Measurements from ENCODE around the gene SERPINA12. TPM values are rescaled to one million over a fixed set of nuclear protein-coding genes. Genes with fewer than 3 reads are reported as not detected.
"Not testable (repeated sequence)": the region's sequence is repeated elsewhere in the genome, so short reads cannot be mapped to it uniquely, and the experiment has no call there.

The SERPINA12 gene
- polyA plus RNA-seq, 4 donors = 0.30 to 0.77 (median 0.48) TPM

- DNase-seq (ENCODE audit: low read depth in 4 of 4, low spot score in 2 of 4) = no peak
Measured at GRCh38 chr14:94498215-94498614, 11.1 kb downstream of the SERPINA12 start.

DNA sequence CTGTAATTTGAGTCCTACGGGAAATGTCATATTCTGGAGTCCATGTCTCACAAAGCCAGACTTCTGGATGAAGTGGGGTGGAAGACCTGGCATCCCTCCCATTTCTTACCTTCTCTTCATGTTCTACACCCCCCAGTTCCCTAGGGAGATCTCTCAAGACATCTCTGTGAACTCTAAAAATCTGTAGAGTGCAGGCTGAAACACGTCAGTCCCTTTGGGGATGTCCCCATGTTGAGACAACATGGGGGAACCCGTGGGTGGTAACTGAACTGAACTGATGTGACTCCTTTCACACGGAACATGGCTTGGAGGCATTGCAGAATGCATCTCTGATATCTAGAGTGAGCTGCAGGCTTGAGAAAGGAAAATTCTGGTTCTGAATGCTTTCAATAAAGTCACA, 15.2 kb downstream of the SERPINA12 start:
- no peak for DNase-seq (ENCODE audit: low read depth in 4 of 4, low spot score in 2 of 4)

- DNase-seq (ENCODE audit: low read depth in 4 of 4, low spot score in 2 of 4) = no peak
Measured at GRCh38 chr14:94491511-94491910, 17.8 kb downstream of the SERPINA12 start.

GRCh38 chr14:94489336-94489735, 19.9 kb downstream of the SERPINA12 start:
- no peak for DNase-seq (ENCODE audit: low read depth in 4 of 4, low spot score in 2 of 4)

- no peak for DNase-seq (ENCODE audit: low read depth in 4 of 4, low spot score in 2 of 4)
Measured at GRCh38 chr14:94486883-94487282, 22.4 kb downstream of the SERPINA12 start.

GRCh38 chr14:94485944-94486841, 23.1 kb downstream of the SERPINA12 start:
- DNase-seq (ENCODE audit: low read depth in 4 of 4, low spot score in 2 of 4) = peak; percentile 27 to 35 (median 30)

- DNase-seq (ENCODE audit: low read depth in 4 of 4, low spot score in 2 of 4) = no peak
Measured at GRCh38 chr14:94484481-94484880, 24.8 kb downstream of the SERPINA12 start.

- no peak for DNase-seq (ENCODE audit: low read depth in 4 of 4, low spot score in 2 of 4)
Measured at GRCh38 chr14:94483729-94484275, 25.5 kb downstream of the SERPINA12 start.

DNA sequence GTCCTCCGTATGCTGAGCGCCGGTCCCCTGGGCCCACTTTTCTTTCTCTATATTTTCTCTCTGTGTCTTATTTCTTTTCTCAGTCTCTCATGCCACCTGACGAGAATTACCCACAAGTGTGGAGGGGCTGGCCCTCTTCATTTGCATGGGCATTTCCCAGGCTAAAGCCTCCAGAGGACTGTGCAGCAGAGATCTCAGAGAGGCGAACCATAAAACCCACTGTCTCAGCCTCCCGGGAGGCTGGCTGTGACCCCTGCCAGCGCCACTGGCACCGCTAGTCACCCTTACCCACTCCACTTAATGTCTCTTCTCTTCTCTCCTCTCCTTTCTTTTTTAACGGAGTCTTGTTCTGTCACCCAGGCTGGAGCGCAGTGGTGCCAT, 26.2 kb downstream of the SERPINA12 start:
- DNase-seq (ENCODE audit: low read depth in 4 of 4, low spot score in 2 of 4) = no peak

GRCh38 chr14:94482132-94483070, 26.9 kb downstream of the SERPINA12 start:
- not testable (repeated sequence) for DNase-seq (ENCODE audit: low read depth in 4 of 4, low spot score in 2 of 4)

- no peak for DNase-seq (ENCODE audit: low read depth in 4 of 4, low spot score in 2 of 4)
Measured at GRCh38 chr14:94481468-94482131, 27.7 kb downstream of the SERPINA12 start.

- peak in 2 of 4 donors; percentile 17 to 27 for DNase-seq (ENCODE audit: low read depth in 4 of 4, low spot score in 2 of 4)
Measured at GRCh38 chr14:94480809-94481208, 28.5 kb downstream of the SERPINA12 start.

GRCh38 chr14:94478420-94478819, 30.8 kb downstream of the SERPINA12 start:
- DNase-seq (ENCODE audit: low read depth in 4 of 4, low spot score in 2 of 4) = no peak

- DNase-seq (ENCODE audit: low read depth in 4 of 4, low spot score in 2 of 4) = no peak
Measured at GRCh38 chr14:94476023-94476422, 33.2 kb downstream of the SERPINA12 start, which contains the start of gene SERPINA9. Gene SERPINA9 (minus strand): TSS chr14:94476197. CDS start chr14:94469840, 6,357 bp downstream.

DNA sequence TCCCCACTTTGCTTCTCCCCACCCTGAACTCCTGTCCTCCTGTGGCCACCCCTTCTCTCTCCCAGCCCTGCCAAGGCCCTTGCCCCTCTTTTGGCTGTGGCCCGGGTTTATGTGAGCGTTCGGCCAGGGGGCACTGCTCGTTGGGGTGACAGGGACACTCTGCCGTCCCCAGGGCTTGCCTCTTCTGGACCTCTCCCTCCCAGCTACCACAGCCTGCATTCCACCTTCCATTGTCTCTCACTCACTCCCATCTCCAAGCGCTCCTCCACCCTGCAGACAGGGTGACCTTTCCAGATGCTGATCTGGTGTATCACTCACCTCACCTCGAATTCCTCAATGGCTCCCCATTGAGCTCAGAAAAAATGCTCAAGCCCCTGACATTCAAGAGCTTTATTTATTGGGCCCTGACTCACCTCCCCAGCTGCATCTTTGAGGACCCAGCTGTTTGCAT, 34.7 kb downstream of the SERPINA12 start:
- no peak for DNase-seq (ENCODE audit: low read depth in 4 of 4, low spot score in 2 of 4)

DNA sequence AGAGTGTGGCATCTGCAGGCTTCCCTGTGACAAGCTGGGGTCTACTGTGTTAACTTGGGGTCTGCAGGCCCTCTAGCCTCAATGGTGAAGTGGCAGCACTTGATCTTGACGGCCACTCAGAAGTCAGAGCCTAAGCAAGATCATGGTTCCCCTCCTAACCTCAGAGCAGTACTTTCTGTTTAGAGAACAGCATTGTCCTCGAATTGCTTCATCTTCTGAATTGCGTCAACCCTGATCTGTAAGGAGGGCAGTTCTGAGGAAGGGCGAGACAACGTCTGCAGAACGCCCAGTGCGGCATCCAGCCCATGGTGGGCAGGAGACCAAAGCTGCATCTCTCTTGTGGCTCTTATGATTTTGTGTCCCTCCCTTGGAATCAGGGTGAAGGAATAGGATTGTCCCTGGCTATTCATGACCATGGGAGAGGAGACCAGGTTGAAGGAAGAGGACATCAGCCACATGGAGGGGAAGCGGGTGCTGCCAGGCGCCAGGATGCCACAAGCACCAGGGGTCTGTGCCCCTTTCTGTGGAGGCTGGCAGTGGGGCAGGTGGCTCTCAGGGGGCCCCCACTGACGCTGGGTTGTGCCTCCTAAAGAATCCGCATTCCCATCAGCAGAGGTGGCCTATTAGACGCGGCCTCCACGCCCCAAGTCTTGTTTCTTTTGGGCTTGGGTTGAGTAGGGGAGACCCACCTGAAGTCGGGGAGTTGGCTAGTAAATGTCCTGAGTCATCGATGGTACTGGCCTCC, 35.4 kb downstream of the SERPINA12 start:
- DNase-seq (ENCODE audit: low read depth in 4 of 4, low spot score in 2 of 4) = no peak

- DNase-seq (ENCODE audit: low read depth in 4 of 4, low spot score in 2 of 4) = no peak
Measured at GRCh38 chr14:94472842-94473241, 36.4 kb downstream of the SERPINA12 start.

GRCh38 chr14:94471045-94471444, 38.2 kb downstream of the SERPINA12 start:
- no peak for DNase-seq (ENCODE audit: low read depth in 4 of 4, low spot score in 2 of 4)

GRCh38 chr14:94470311-94470710, 39.0 kb downstream of the SERPINA12 start:
- DNase-seq (ENCODE audit: low read depth in 4 of 4, low spot score in 2 of 4) = no peak

GRCh38 chr14:94469261-94469660, 40.0 kb downstream of the SERPINA12 start:
- no peak for DNase-seq (ENCODE audit: low read depth in 4 of 4, low spot score in 2 of 4)
